Glomerular visceral epithelial cell (primary cell): ENCODE data around the gene NHS.
"Not testable (repeated sequence)": the region's sequence is repeated elsewhere in the genome, so short reads cannot be mapped to it uniquely, and the experiment has no call there.

ENCODE experiments used
- DNase-seq: peaks from one replicate; pipeline ENCODE4 v3.0.0-alpha.2; 2016; ENCODE audit errors: extremely low spot score

Gene NHS

DNA sequence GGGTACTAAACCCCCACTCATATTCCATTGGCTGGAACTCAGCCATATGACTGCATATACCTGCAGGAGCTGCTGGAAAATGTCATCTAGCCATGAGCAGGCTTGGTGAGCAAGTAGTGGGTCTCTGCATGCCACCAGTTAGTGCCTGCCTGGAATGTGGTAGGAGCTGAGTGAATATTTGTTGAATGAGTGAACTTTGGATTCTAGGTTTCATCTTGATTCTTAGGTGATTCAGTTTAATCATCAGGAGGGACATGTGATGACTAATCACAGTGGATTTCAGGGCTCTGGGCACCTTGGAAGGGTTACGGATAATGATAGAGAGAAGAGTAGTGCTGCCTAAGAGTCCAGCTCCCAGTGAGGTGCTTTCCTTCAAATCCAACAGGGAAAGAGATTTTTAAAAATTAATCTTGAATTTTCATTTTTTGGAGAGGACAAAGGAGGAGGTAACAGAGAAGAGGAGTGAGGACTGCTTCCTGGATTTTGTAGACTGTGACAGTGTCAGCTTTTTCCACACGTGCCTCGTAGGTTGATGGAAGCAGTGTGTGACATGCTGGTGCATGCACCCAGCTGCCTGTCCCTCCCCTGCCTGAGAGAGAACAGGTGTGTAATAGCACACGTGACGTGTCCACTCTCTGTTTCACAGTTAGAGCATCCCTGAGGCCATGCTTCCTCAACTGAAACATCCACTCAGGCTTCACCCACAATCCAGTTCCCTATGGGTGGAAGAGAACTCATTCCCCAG is 30.4 kb downstream of the NHS start:
- DNase-seq, result peak; percentile 84

GRCh38 chrX:17409566-17410290 is 34.7 kb downstream of the NHS start:
- no peak for DNase-seq

GRCh38 chrX:17410651-17411050 is 35.7 kb downstream of the NHS start:
- no peak for DNase-seq

- peak; percentile 28 for DNase-seq
Observed at GRCh38 chrX:17411205-17411604, 36.2 kb downstream of the NHS start.

- peak; percentile 34 for DNase-seq
Observed at GRCh38 chrX:17412692-17413091, 37.7 kb downstream of the NHS start.

GRCh38 chrX:17413228-17413627 is 38.2 kb downstream of the NHS start:
- DNase-seq, result peak; percentile 51

GRCh38 chrX:17414027-17414658 is 39.1 kb downstream of the NHS start:
- no peak for DNase-seq

DNA sequence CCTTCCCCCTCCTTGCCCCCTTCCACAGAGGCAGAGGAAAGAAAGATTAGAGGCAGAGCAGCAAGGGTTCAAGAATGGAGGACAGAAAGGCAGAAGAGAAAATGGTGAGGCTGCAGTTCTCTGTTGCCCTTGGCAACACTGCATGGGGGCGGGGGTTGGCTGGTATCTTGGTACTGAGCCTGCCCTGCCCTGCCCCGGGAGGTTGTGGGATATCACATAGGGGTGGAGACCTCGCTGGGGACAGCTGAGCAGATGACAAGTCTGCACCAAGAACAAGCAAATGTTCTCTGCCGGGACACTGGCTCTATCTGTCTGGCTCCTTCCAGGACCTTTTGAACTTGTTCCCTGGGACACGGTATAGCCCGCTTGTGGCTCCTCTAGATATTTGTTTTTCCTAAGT is 39.8 kb downstream of the NHS start:
- DNase-seq, result no peak

DNA sequence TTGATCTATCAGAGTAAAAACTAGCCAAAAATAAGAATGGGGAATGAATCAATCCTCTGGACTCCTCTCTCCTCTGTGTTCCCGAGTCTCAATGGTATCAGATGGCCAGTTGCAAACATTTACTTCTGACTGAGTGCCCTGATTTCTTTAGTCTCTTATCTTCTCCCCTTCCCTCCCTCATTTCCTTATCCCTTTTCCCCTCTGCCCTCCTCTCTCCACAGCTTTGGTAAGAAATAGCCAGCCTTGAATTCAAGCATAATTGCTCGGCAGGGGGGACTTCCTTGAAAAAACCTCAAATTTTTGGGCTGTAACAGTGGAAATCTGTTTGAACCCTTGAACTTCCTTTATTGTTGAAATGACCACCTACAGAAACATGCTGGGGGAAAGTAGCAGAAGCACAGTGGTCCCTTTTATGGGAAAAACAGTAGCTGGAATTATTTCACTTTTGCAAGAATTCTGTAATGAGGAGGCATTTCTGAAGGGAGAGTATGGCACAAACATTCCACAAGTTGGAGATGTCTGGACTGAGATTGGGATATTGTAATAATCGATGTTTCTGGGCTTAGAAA is 40.3 kb downstream of the NHS start:
- DNase-seq, result no peak

- DNase-seq, result no peak
Observed at GRCh38 chrX:17417372-17417771, 42.4 kb downstream of the NHS start.

DNA sequence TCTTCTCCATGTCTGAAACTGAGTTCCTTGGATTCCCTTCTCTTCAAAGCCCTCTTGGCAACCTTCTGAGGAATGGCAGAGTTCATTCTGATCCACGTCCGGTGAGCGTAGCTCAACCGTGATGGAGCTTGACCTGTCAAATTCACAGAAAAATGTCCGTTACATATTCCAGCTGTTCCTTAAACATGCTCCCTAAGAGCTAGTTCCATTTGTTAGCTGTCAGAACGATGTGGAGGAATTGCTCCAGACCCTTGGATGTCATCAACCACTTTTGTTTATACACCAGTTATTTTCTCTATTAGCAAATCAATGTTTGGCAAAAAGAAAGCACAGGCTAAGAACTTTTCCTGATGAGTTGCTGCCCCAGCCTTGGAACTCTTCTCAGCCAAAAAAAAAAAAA is 50.1 kb downstream of the NHS start:
- no peak for DNase-seq

DNA sequence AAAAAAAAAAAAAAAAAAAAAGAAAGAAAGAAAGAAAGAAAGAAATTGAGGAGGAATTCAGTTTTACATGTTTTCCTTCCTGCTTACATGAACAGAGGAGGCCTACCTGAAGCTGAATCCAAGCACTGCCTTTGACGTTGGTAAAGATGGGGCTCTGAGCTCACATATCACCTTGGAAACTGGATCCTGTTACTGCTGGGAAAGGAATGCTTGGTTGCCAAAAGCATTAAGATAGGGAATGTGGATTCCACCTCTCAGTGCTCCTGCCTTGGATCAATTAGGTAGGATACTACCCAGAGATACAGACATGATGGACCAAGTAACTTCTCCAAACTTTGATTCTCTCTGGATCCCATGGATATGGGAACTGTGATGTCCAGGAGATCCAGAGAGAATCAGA is 50.6 kb downstream of the NHS start:
- no peak for DNase-seq

GRCh38 chrX:17431171-17431570 is 56.2 kb downstream of the NHS start:
- no peak for DNase-seq

DNA sequence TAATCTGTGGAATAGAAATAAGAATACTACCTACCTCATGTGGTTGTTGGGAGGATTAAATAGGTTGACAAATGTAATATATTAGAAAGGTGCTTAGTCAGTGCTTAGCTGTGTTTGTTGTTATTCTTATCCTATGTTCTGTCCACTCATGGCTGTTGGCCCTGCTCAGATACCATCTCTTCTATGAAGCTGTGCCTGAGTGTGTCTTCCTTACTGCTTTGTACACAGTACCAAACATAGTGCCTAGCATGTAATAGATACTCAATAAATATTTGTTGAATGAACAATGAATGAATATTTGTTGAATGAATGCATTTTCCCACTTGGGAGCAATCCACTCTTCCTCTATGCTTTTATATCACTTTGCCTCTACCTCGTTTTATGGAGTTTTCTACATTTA is 57.2 kb downstream of the NHS start:
- no peak for DNase-seq

- DNase-seq, result no peak
Observed at GRCh38 chrX:17433965-17434364, 59.0 kb downstream of the NHS start.

GRCh38 chrX:17435476-17435875 is 60.5 kb downstream of the NHS start:
- no peak for DNase-seq

- no peak for DNase-seq
Observed at GRCh38 chrX:17438221-17438620, 63.2 kb downstream of the NHS start.

GRCh38 chrX:17440258-17440657 is 65.3 kb downstream of the NHS start:
- no peak for DNase-seq

DNA sequence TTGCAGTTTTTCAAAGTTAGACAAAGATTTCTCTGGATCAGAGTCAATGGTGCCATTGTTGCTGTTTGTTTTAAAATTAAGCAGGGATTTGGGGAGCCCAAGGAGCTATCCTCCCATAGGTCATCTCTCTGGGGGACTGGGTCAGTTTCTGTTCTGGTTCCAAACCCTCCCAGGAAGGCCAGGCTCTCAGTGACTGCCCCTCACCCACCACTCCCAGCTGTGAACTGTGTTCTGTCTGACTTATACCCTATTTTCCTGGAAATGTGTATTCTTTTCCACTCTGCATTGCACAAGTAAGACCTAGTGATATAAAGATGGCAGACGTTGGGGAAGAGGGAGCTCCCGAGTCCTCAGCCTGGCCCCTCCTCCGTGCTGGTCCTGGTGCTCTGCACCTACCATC is 65.8 kb downstream of the NHS start:
- DNase-seq, result no peak

DNA sequence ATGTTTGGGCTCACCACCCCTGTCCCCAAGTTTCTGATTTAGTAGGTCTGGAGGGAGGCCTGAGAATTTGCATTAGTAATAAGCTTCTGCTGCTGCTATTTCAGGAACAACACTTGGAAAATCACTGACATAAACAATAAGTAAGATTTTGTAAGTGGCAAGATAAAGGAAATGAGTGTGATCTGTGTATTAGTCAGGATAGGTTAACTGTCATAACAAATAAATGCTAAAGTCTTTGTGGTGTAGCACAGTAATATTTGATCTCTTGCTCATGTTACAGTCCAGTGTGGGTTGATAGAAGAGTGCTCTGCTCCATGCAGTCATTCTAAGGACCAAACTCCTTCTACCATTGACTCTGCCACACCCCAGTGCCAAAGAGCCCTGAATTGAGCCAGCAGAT is 67.0 kb downstream of the NHS start:
- no peak for DNase-seq

GRCh38 chrX:17442898-17443297 is 67.9 kb downstream of the NHS start:
- peak; percentile 3 for DNase-seq

DNA sequence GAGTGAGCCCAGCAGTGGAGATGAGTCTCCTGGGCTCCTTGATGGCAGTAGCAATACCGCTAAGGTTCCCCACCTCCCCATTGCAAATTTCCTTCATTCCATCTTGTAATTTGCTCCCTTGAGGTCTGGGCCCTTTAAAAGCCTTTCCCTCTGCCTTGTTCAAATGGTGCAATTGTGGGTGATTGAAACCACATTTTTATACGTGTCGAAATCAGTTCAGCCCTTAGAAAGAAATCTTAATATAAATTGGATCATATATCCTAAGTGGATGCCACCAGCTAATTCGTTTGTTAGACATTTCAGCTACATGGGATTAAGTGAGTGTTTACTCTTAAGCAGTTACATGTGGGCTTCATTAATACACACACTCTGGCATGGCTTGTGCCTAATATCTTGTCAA is 68.6 kb downstream of the NHS start:
- DNase-seq, result no peak

GRCh38 chrX:17446269-17446668 is 71.3 kb downstream of the NHS start:
- not testable (repeated sequence) for DNase-seq
